SK-N-SH treated with all-trans-retinoic acid at 6 μM for 48 hours (cell line): ENCODE data around the gene NUCB1.

Source experiments
- GLIS3 ChIP-seq: fragments of 250-450 bp; sonication (Bioruptor Pico); IDR thresholded peaks from 2 replicates; pipeline ENCODE4 v1.5.0; 2020; ENCODE audit warnings: mild to moderate bottlenecking, moderate library complexity
- ZNF70 ChIP-seq: fragments of 450-650 bp; formaldehyde crosslinking; IDR thresholded peaks from 2 replicates; pipeline ENCODE4 v1.5.0; 2020; ENCODE audit warnings: mild to moderate bottlenecking, moderate library complexity
- TF ChIP-seq, protein P1 (sequence below): fragments of 250-450 bp; sonication (Bioruptor Pico); IDR thresholded peaks from 2 replicates; pipeline ENCODE4 v1.8.0; 2020; ENCODE audit warnings: mild to moderate bottlenecking, moderate library complexity, borderline replicate concordance

DNA sequence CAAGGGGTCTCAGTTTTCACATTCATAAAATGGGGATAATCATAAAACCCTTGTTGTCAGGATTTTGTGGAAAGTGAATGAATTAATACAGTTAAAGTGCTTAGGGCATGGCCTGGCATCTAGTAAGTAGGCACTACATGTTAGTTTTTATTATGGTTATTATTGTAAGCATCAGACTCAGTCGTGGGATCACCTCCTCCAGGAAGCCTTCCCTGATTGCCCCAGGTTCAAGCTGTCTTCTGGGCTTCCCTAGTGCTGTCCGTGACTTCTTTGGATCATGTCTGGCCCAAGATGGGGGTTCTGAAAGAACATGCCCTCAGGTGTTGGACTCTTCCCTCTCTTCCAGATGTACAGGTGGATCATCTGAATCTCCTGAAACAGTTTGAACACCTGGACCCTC lies 10.7 kb downstream of the NUCB1 start:
- TF ChIP-seq GLIS3 (CRISPR knock-in tag) (no peak), ZNF70 (CRISPR knock-in tag) (no peak)
- TF ChIP-seq, protein P1, sequence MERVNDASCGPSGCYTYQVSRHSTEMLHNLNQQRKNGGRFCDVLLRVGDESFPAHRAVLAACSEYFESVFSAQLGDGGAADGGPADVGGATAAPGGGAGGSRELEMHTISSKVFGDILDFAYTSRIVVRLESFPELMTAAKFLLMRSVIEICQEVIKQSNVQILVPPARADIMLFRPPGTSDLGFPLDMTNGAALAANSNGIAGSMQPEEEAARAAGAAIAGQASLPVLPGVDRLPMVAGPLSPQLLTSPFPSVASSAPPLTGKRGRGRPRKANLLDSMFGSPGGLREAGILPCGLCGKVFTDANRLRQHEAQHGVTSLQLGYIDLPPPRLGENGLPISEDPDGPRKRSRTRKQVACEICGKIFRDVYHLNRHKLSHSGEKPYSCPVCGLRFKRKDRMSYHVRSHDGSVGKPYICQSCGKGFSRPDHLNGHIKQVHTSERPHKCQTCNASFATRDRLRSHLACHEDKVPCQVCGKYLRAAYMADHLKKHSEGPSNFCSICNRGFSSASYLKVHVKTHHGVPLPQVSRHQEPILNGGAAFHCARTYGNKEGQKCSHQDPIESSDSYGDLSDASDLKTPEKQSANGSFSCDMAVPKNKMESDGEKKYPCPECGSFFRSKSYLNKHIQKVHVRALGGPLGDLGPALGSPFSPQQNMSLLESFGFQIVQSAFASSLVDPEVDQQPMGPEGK (CRISPR knock-in tag) = no peak
